ENCODE measurements around the gene CNIH3.

The CNIH3 gene

GRCh38 chr1:224785622-224786021 is 169.5 kb downstream of the CNIH3 start:
- no peak for TF ChIP-seq EGR1 (IDR thresholded peaks at IDR 0.05)
- no peak for TF ChIP-seq TAF1 (IDR thresholded peaks at IDR 0.05; ENCODE audit: low read depth)
- no peak for TF ChIP-seq REST (IDR thresholded peaks at IDR 0.05; ENCODE audit: low read depth)
- no peak for TF ChIP-seq NFIC (IDR thresholded peaks at IDR 0.05)
- no peak for TF ChIP-seq MAX (IDR thresholded peaks at IDR 0.05)
- TF ChIP-seq CEBPB (IDR thresholded peaks at IDR 0.05) = no peak
- TF ChIP-seq RAD21 (IDR thresholded peaks at IDR 0.05; ENCODE audit: low read depth) = no peak
- no peak for TF ChIP-seq ZBTB7A (IDR thresholded peaks at IDR 0.05; ENCODE audit: low read depth)
- TF ChIP-seq YY1 (IDR thresholded peaks at IDR 0.05; ENCODE audit: low read depth) = no peak
- TF ChIP-seq USF1 (IDR thresholded peaks at IDR 0.05) = no peak
- no peak for TF ChIP-seq TEAD4 (IDR thresholded peaks at IDR 0.05)
- no peak for TF ChIP-seq CREB1 (IDR thresholded peaks at IDR 0.05; ENCODE audit: low read depth)
- TF ChIP-seq FOXM1 (IDR thresholded peaks at IDR 0.05; ENCODE audit: borderline replicate concordance, low read depth) = no peak
- TF ChIP-seq TCF12 (IDR thresholded peaks at IDR 0.05; ENCODE audit: low read depth) = no peak
- TF ChIP-seq EP300 (IDR thresholded peaks at IDR 0.05; ENCODE audit: borderline replicate concordance) = no peak

- TF ChIP-seq CEBPB (IDR thresholded peaks at IDR 0.05) (no peak), CREB1 (IDR thresholded peaks at IDR 0.05; ENCODE audit: low read depth) (no peak)
Observed at GRCh38 chr1:224786533-224787250, 170.6 kb downstream of the CNIH3 start.

GRCh38 chr1:224789311-224789710 is 173.2 kb downstream of the CNIH3 start:
- TF ChIP-seq TCF12 (IDR thresholded peaks at IDR 0.05; ENCODE audit: low read depth) = no peak
- no peak for TF ChIP-seq EGR1 (IDR thresholded peaks at IDR 0.05)
- TF ChIP-seq NFIC (IDR thresholded peaks at IDR 0.05) = no peak
- TF ChIP-seq USF1 (IDR thresholded peaks at IDR 0.05) = no peak
- TF ChIP-seq TAF1 (IDR thresholded peaks at IDR 0.05; ENCODE audit: low read depth) = no peak
- TF ChIP-seq RAD21 (IDR thresholded peaks at IDR 0.05; ENCODE audit: low read depth) = no peak
- TF ChIP-seq YY1 (IDR thresholded peaks at IDR 0.05; ENCODE audit: low read depth) = no peak
- no peak for TF ChIP-seq CREB1 (IDR thresholded peaks at IDR 0.05; ENCODE audit: low read depth)
- no peak for TF ChIP-seq EP300 (IDR thresholded peaks at IDR 0.05; ENCODE audit: borderline replicate concordance)
